Jurkat, Clone E6-1 (cell line): ENCODE measurements around the gene PGLYRP4.

Experiments used
- DNase-seq: peaks from one replicate; pipeline ENCODE4 v3.0.0-alpha.2; 2011; ENCODE audit warnings: low read depth, low spot score
- H3K4me3 ChIP-seq: 2 replicates; pipeline ENCODE4 v1.5.1; 2011; ENCODE audit warnings: mild to moderate bottlenecking, low read length, control low read depth, moderate library complexity

PGLYRP4 gene

GRCh38 chr1:153384958-153385580, 36.4 kb upstream of the PGLYRP4 start:
- no peak for DNase-seq
- H3K4me3 ChIP-seq: no peak overlapping the region

DNA sequence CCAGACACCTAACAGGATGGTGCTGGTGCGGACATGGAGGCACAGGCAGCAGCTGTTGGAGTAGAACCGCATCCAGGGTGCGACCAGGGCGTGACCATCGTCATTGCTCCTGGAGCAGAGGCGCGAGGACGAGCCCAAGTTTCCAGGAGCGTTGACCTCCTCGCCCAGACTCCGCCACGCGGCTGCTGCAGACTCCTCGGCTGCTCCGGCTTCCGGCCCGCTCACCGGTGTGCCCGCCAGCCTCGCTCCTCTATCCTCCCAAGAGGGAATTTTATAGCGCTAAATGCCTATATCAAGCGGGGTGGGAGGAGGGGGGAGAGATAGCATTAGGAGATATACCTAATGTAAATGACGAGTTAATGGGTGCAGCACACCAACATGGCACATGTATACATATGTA, 32.1 kb upstream of the PGLYRP4 start:
- H3K4me3 ChIP-seq: no peak overlapping the region
- DNase-seq: no peak

- DNase-seq: no peak
- no peak overlapping the region for H3K4me3 ChIP-seq
Observed at GRCh38 chr1:153379591-153379990, 30.9 kb upstream of the PGLYRP4 start.

GRCh38 chr1:153375511-153375910, 26.9 kb upstream of the PGLYRP4 start, which contains the start of gene S100A12:
Gene S100A12 (minus strand): TSS chr1:153375621. CDS start chr1:153374592, 1,029 bp downstream.
- H3K4me3 ChIP-seq: no peak within 1 kb of the TSS
- DNase-seq: no peak

DNA sequence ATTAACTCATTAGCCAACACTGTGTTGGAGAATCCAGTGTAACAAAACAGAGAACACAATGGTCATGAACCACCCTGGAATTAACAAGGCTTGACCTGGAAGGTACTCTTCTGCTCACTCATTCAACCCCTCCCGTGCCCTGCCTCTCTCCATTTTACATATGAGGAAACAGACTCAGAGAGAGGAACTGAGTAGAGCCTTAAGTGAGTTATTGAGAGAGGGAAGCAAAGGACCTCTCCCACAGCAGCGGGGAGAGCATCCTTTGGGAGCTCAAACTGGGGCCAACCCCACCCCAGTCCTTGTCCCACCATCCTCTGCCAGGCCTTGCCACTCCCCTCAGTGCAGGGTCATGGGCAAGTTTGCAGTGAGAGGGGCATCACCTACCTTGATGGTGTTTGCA, 25.4 kb upstream of the PGLYRP4 start:
- H3K4me3 ChIP-seq: no peak overlapping the region
- DNase-seq: no peak

GRCh38 chr1:153372571-153372970, 23.9 kb upstream of the PGLYRP4 start:
- no peak overlapping the region for H3K4me3 ChIP-seq
- DNase-seq: no peak

DNA sequence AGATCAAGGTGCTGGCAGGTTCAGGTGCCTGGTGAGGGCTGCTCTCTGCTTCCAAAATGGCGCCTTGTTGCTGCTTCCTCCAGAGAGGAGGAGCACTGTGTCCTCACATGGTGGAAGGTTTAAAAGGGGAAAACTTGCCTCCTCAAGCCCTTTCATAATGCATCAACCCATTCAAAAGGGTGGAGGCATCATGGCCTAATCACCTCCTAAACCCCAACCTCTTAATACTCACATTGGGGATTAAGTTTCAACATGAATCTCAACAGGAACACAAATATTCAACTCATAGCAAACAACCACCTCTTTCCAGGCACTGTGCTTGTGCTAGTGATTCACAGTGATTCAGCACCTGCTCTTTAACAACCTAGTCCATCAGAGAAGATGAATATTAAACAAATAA, 22.6 kb upstream of the PGLYRP4 start:
- no peak for DNase-seq
- no peak overlapping the region for H3K4me3 ChIP-seq

GRCh38 chr1:153370146-153370545, 21.5 kb upstream of the PGLYRP4 start:
- no peak overlapping the region for H3K4me3 ChIP-seq
- DNase-seq: no peak

GRCh38 chr1:153368495-153368894, 19.9 kb upstream of the PGLYRP4 start:
- no peak overlapping the region for H3K4me3 ChIP-seq
- DNase-seq: no peak

GRCh38 chr1:153367090-153367489, 18.4 kb upstream of the PGLYRP4 start:
- no peak for DNase-seq

GRCh38 chr1:153366261-153366660, 17.6 kb upstream of the PGLYRP4 start:
- no peak overlapping the region for H3K4me3 ChIP-seq
- DNase-seq: no peak

More at GRCh38 chr1:153367090-153367489, 18.4 kb upstream of the PGLYRP4 start:
- no peak overlapping the region for H3K4me3 ChIP-seq

DNA sequence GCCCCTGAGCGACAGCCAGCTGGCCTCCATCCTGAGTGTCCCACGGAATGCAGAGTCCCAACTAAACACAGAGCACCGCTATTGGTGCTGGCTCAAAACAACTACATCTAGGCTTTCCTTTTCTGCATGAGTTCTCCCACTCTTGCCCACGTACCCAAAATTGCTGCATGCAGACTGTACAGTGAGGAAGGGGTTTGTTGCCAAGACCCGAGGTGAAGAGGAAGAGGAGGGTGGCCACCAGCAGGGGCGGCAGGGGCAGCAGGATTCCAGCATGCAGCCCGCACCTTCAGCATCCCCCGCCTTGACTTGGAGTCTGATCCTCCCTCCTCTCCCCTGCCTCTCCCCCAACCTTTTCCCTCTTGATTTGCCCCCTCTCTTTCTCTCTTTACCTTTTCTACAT, 17.1 kb upstream of the PGLYRP4 start:
- H3K4me3 ChIP-seq: no peak overlapping the region
- DNase-seq: no peak

GRCh38 chr1:153364766-153365666, 16.4 kb upstream of the PGLYRP4 start:
- H3K4me3 ChIP-seq: no peak overlapping the region
- DNase-seq: no peak

GRCh38 chr1:153364156-153364555, 15.5 kb upstream of the PGLYRP4 start:
- H3K4me3 ChIP-seq: no peak overlapping the region
- DNase-seq: no peak

DNA sequence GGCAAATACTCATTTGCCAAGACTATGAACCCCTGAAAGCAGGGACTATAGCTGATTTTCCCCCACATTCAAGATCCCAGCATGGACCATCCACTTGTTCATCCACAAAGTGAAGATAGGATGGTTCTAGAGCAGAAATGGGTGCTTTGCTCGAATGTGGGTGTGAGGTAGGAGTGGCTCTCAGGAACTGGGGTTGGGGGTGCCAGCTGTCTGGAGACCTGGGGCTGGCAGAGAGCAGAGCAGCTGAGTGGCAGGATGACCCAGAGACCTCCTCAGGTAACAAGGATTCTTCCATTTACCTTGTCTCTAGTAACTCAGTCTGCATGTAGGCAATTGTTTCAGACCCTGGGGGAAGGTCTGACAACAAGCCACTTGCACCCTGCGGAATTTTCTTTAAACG, 15.0 kb upstream of the PGLYRP4 start:
- no peak overlapping the region for H3K4me3 ChIP-seq
- DNase-seq: no peak

DNA sequence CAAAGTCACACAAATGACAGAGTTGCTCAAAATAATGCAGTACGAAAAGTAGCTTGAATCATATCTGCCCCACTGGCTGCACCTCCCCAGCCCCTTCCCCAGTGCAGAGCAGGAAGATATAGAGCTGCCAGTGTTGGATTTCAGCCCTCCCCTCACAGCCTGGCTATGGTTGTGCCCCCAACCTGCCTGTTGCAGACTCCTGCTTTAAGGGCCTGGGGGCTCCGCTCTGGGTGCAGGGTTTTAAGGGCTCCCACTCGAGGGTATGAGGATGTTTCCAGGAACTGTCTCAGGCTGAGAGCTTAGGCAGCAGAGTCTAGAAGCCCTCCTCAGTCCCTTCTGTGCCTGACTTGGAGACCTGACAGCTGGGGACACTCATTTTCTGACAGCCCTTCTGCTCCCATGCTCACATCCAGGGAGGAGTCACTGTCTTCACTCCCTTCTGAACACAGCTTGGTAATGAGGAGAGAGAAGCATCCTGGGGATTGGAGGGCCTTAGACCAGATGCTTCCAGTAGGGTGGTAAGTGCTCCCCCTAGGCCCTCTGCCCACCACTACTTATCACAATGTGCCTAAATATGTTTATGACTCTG, 13.6 kb upstream of the PGLYRP4 start:
- H3K4me3 ChIP-seq: no peak overlapping the region
- DNase-seq: no peak

DNA sequence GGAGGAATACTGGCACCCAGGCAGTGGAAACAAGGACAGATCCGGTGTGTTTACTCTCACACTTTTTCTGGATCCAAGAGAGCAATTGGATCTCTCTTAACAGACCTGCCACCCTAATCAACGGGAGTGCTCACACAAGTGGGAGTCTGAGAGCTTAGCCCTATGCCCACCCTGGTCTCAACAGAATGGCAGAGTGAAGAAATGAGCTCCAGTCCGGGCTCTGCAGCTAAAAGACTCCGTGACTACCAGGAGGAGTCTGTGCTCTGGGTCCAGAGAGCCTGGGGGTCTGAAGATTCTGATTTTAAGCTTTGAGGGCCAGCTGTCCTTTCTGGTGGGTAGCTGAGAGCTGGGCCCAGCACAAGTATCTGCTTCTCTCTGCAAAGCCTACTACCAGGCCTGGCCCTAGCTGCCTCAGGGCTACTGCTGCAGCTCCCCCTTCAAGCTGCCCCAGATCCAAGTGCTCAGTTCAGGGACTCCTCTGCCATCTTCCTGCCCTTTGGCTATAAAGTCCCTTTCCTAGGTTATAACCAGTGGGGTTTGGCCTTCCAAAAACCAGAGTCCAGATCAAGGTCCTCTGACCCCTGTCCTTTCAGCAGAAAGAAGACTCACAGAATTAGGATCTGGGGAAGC, 13.0 kb upstream of the PGLYRP4 start:
- H3K4me3 ChIP-seq: no peak overlapping the region
- no peak for DNase-seq

- no peak overlapping the region for H3K4me3 ChIP-seq
- no peak for DNase-seq
Observed at GRCh38 chr1:153360592-153361479, 12.2 kb upstream of the PGLYRP4 start.

DNA sequence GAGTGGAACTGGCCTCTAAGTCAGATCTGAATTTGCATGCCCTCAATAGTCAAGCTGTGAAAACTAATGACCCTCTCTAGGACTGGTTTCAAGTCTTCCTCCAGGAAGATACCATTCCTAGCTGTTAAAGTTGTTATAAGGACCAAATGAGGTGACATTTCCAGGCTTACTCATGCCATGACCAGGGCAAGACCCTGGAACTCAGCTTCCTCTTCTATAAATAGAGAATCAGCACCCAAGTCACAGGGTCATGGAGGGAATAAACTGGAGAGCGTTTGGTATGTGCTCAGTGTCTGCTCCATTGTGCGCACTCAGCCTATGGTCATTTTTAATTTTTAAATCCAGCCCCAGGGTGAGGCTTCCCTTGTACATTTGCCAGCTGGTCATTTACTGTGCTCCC, 11.5 kb upstream of the PGLYRP4 start:
- H3K4me3 ChIP-seq: no peak overlapping the region
- DNase-seq: no peak
